Measurements from ENCODE around the gene TRAPPC1.
A peak's percentile ranks its signal among the peaks of the same experiment; 100 is the strongest.

The TRAPPC1 gene

DNA sequence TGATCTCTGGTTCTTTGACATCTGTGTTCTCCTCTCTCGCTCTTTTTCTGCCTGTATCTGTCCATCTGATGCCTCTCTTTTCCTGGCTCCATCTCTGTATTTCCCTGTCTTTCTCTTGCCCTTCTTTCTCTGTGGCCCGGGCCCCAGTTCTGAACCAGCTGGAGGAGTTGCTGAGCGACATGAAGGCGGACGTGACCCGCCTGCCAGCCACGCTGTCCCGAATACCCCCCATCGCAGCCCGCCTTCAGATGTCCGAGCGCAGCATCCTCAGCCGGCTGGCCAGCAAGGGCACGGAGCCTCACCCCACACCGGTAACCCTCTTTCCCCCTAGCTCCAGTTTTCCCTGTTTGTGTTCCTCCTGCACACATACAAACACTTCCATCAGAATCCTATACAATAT, 21.5 kb downstream of the TRAPPC1 start:
- intact Hi-C loops (cut with DNase I) = no loop called here
- no peak for DNase-seq

DNA sequence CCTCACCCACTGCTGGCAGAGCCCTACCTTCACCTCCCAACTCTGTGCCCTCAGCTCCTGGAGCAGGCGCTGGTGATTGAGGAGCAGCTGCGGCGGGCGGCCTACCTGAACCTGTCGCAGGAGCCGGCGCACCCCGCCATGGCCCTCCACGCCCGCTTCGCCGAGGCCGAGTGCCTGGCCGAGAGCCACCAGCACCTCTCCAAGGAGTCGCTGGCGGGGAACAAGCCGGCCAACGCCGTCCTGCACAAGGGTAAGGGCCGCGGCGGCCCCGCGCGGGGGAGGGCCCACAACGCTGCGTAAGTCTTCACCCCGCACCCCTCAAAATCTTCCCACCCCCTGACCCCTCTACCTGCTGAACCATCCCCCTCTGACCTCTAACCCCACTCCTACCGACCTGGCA, 22.7 kb downstream of the TRAPPC1 start:
- DNase-seq = no peak
- intact Hi-C loops (cut with DNase I) = no loop called here

DNA sequence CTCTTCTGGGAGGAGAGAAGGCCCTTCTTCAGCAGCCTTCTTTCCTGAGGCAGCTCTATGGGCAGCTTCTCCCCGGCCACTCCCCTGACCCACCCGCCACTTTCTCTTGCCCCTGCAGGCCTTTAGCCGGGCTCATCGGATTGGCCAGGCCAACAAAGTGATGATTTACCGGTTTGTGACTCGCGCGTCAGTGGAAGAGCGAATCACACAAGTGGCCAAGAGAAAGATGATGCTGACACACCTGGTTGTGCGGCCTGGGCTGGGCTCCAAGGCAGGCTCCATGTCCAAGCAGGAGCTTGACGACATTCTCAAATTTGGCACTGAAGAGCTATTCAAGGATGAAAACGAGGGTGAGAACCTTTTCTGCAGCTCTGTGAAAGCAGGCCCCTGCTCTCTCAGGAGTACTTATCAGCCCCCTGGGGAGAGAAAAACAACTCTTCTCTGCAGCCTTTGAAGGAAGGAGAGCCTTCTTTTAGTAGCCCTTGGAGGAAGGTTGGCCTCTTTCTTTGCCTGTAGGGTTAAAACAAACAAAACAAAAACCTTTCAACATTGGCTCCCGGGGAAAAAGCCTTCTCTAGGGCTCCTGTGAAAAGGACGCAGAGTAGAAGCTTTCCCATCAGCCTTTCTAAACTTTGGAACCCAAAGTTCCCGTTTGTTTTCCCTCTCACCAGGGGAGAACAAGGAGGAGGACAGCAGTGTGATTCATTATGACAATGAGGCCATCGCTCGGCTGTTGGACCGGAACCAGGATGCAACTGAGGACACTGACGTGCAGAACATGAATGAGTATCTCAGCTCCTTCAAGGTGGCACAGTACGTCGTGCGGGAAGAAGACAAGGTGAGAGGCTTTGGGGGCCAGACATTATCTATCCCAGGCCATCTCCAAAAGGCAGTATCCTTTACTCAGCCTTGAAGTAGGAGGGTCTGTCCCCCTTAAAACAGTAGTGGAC, 28.3 kb downstream of the TRAPPC1 start:
- intact Hi-C loops (cut with DNase I) = no loop called here

GRCh38 chr17:7897773-7898172, 34.0 kb downstream of the TRAPPC1 start:
- intact Hi-C loops (cut with DNase I) = loop anchor here (2.0 kb wide), 1 partner anchor 35 kb away; no protein-coding TSS in a partner anchor
- peak in 2 of 10 donors; percentile 27 to 35 for DNase-seq

More for the DNA sequence above, 28.3 kb downstream of the TRAPPC1 start:
- DNase-seq = peak in 3 of 10 donors; percentile 44 to 62 (median 55)

GRCh38 chr17:7897090-7897489, 34.7 kb downstream of the TRAPPC1 start:
- intact Hi-C loops (cut with DNase I) = no loop called here

DNA sequence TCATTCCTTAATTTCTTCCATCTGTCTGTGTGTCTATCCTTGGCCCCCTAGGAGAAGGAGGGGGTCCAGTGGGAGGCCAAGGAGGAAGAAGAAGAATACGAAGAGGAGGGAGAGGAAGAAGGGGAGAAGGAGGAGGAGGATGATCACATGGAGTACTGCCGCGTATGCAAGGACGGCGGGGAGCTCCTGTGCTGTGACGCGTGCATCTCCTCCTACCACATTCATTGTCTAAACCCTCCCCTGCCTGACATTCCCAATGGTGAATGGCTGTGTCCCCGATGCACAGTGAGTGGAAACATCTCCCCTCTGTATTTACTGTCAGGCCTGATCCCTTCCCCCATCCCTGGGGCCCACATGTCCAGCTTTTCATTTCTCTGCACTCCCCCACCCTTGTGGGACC, 36.9 kb downstream of the TRAPPC1 start:
- DNase-seq = no peak

More at GRCh38 chr17:7897090-7897489, 34.7 kb downstream of the TRAPPC1 start:
- DNase-seq = no peak

DNA sequence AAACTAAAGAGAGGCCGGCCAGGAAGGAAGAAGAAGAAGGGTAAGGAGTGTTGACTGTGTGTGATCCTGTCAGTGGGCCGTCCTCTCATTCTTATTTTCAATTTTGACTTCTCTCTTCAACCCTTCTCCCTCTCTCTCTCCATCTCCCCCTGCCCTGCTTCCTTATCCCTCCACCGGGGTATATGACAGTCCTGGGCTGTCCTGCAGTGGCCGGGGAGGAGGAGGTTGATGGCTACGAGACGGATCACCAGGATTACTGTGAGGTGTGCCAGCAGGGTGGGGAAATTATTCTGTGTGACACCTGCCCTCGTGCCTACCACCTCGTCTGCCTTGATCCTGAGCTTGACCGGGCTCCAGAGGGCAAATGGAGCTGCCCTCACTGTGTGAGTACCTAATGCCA, 37.5 kb downstream of the TRAPPC1 start:
- intact Hi-C loops (cut with DNase I) = no loop called here
- DNase-seq = no peak

More for the DNA sequence above, 36.9 kb downstream of the TRAPPC1 start:
- intact Hi-C loops (cut with DNase I) = no loop called here

DNA sequence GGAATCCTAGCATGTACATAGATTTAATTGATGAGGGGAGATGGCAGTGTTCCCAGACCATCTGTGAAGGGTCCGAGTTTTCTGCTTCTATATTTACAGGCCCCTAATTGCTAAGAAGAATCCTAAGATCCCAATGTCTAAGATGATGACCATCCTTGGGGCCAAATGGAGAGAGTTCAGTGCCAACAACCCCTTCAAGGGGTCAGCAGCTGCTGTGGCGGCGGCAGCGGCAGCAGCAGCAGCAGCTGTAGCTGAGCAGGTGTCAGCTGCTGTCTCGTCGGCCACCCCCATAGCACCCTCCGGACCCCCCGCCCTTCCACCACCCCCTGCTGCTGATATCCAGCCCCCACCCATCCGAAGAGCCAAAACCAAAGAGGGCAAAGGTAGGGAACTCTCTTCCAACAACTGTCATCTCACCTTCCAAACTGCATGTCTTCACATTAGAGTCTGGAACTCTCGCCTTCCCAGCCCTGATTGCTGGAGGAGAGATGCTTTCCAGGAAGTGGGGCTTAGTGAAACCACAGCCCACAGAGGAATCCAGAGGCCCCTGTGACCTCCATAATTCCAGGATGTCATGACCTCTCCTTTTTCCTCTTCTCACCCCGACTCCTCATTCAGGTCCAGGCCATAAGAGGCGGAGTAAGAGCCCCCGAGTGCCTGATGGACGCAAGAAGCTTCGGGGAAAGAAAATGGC, 38.4 kb downstream of the TRAPPC1 start:
- intact Hi-C loops (cut with DNase I) = no loop called here
- DNase-seq = no peak

DNA sequence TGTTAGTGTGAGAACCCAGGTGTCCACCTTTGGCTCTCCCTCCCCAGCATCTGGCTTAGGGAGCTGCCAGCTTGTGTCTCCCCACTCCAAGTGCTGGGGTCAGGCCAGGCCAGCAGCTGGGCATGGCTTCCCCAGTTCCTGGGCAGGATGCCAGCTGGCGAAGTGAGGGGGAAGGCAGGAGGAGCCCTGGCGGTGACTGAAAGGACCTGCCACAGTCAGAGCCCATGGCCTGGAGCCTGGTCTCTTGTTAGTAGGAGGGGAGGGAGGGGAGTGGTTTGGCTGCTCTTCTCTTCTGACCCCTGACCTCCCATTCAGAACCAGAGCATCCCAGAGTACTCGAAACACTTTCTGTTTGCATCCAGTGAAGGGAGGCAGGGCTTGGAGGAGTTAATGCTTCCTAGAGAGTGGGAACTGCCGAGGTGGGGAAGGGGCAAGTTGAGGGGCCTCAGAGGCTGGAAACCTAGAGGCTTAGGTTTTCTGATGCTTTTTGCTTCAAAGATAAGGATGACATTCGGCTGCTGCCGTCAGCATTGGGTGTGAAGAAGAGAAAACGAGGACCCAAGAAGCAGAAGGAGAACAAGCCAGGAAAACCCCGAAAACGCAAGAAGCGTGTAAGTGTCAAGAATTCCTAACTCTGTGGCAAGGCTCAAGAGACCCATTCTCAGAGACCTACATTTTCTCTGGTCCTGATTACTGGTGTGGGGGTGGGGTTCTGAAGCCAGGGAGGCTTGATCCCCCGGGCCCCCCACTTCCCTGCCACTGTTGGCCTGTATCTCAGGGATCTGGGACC, 42.4 kb downstream of the TRAPPC1 start:
- intact Hi-C loops (cut with DNase I) = no loop called here
- peak; percentile 92 to 99 (median 96) for DNase-seq

DNA sequence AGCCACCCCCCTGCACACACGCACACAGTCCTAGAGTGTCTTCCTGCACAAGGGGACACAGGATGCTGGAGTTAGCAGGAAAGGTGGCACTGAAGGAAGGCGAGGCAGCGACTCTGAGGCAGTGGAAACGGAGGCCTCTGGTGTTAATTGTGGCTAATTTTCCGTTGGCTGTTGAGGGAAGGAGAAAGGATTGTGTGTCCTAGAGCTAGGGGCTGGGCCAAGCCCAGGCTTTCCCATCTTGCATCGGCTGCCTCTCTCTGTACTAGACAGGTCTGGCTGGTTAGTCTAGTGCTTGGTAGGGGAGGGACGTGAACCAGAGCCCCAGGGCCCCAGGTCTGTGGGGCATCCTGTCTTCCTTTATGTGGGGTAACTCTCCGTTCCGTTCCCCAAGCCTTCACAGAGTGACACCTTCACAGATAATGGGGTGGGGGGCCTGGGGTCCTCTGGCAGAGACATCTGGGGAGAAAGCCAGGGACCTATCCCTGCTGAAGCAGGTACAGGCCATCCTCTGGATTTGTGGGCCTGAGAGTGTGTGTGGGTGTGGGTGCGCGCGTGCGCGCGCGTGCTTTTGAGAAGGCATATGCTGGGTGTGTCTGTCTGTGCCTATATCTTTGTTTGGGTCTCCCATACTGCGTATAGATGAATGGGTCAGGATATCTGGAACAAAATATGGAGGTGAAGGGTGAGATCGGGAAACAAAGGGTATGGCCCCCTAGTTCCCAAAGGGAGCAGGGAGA, 43.4 kb downstream of the TRAPPC1 start, which contains the start of gene CHD3:
TSS of gene CHD3 (plus strand) at position 606 of the 737 bp plus-strand sequence. CDS start 212 bp downstream, outside the sequence.
- intact Hi-C loops (cut with DNase I) = no loop called here
- peak in 5 of 10 donors; percentile 35 to 91 (median 46) for DNase-seq

DNA sequence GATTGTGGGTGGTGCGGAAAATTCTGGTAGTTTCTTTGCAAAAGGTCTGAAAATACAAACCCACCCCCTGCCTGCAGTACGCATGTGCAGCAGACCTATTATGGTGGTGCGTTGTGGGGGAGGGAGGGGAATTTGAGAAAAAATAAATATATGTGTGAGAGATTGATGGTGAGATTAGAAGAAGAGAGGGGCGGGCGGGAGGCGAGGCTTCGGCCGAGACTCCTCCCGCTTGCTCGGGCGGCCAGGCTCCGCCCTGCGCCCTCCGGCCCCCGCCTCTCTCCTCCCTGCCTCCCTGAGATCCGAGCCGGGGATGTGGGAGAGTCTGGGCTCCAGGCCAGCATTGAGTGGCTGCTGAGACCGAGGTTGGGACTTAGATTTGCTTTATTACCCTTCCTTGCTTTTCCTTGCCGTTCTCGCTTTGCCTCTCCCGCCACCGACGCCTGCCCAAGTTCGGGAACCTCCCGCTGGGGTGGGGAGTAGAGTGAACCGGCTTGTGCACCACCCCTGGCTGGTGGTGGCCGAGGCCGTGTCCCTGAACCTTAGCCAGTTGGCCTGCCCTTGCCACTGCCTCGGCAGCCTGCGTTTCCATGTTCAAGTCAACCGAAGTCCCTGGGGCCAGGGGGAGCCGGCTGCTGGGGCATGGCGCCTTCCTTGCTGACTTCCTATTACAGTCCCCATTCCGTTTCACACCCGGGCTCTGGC, 44.1 kb downstream of the TRAPPC1 start:
- peak; percentile 75 to 99 (median 90) for DNase-seq

GRCh38 chr17:7887038-7887481, 44.7 kb downstream of the TRAPPC1 start:
- no peak for DNase-seq
- intact Hi-C loops (cut with DNase I) = no loop called here

More for the DNA sequence above, 44.1 kb downstream of the TRAPPC1 start:
- intact Hi-C loops (cut with DNase I) = no loop called here

- intact Hi-C loops (cut with DNase I) = no loop called here
- peak in 1 of 10 donors; percentile 25 for DNase-seq
These were observed 45.3 kb downstream of the TRAPPC1 start for GRCh38 chr17:7886227-7887037.

DNA sequence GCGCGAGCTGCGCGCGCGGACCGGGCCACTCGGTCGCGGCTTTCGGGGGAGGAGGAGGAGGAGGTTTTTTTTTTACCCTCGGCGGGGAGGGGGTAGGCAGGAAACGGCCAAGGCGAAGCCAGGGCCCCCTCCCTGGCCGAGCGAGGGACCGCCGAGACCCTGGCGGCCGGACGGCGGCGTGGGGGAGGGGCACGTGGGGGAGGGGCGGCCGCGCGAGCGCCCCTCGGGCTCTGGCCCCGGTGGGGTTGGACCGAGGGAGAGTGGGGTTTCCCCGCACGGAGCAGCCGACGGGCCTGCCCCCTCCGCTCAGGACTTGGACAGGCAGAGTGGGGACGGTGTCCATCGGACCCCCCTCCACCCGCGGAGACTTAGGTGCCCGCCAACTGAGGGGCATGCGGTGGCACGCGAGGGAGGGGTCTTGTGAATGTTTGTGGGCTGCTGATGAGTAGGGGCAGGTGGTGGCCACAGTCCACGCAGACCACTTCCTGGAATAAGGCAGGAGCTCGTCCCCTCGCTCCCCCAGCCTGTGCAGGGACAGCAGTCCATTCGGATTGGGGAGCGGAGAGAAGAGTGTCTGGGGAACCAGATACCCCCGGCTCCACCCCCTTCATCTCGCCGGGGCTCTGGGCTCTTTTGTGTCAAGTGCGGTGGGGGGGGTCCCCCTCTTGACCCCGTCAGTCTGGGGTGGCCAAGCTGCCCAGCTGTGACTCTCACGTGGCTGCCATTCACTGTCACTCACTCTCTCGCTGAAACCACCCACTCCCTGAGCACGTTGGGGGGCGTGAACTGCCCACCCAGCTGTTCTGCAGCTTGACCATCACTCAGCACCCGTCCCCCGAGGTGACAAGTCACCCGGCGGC, 46.1 kb downstream of the TRAPPC1 start:
- DNase-seq = peak in 5 of 10 donors; percentile 14 to 88 (median 76)
- intact Hi-C loops (cut with DNase I) = no loop called here

- intact Hi-C loops (cut with DNase I) = no loop called here
- DNase-seq = no peak
These were observed 47.0 kb downstream of the TRAPPC1 start for GRCh38 chr17:7884581-7885366.

DNA sequence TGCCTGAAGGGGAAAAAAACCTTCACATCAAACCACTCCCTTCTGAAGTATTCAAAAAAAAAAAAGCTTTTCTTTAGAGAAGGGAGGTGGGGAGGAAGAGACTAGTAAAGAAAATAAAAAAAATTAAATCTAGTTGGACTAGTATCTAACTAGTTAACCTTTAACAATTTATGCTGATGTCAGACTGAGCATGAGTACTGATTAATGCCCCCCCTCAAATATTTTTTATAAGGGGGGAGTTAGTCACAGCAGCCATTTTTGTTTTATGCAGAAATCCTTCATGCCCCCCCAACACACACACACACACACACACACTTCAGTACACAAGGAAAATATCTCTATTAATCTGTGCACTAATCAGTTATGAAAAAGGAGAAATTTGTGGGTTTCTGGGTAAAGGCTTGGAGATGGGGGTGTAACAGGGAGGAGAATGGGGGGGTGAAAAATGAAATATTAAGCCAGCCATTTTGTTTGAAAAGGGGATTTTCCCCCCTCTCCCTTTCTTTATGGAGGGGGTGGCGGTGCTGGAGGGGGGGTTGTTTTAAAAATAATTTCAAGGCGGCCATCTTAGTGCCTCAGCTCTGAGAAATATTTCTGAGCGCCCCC, 47.9 kb downstream of the TRAPPC1 start:
- intact Hi-C loops (cut with DNase I) = no loop called here
- no peak for DNase-seq
